Measurements from ENCODE around the gene NHP2.
A peak's percentile ranks its signal among the peaks of the same experiment; 100 is the strongest.
"Not testable (repeated sequence)": the region's sequence is repeated elsewhere in the genome, so short reads cannot be mapped to it uniquely, and the experiment has no call there.

Gene NHP2

DNA sequence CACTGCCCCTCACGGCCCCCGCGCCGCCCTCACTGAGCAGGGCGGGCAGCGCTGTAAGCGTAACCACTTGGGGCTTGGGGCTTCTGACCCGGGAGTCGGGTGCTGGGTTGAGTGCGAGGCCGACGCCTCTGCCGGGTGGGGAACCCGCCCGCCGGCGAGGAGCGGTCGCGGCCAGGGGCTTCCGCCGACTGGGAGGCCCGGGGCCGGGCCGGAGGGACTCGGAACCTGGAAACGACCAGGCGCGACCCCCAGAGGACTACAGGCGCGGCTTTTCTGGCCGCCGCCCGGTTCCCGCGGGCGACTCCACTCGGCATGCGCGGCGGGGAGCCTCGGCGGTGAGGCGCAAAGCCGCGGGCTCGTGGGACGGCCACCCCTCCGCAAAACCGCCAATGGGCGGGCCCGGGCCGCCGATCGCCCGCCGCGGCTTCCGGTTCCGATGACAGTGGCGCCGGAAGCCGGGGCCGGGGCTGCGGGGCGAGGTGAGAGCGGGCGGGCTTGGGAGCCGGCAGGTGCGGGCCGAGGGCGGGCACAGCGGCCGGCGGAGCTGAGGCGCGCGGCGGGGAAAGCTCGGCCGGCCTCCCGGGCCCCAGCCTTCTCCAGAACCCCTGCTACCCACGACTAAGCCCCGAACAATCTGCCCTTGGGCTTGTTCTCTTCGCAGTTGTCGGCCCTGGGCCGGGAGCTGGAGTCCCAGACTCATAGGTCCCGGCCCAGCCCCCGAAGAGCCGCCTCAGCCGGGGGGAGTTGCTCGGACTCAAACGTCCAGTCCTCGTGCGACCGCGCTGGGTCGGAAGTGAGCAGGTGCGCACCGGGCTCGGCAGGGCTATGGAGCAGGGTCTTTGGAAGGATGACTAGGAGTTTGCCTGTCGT, 22.9 kb downstream of the NHP2 start, which contains the start of gene RMND5B:
TSS of gene RMND5B (plus strand) at position 439 of the 870 bp plus-strand sequence. CDS start 7,106 bp downstream, outside the sequence.
- DNase-seq (ENCODE audit: low spot score) = peak; percentile 69

DNA sequence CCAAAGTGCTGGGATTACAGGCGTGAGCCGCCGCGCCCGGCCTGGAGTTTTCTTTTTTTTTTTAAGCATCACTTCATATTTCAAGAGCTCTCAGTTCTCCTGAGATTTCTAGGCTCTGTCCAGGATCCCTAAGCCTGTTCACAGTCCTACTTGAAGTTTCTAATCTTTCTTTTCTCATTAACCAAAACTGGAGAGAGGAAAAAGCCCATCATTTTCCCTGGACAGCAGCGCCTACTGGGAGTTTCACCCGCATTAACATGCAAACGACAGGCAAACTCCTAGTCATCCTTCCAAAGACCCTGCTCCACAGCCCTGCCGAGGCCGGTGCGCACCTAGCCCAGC, 23.5 kb downstream of the NHP2 start:
- DNase-seq (ENCODE audit: low spot score) = not testable (repeated sequence)

DNA sequence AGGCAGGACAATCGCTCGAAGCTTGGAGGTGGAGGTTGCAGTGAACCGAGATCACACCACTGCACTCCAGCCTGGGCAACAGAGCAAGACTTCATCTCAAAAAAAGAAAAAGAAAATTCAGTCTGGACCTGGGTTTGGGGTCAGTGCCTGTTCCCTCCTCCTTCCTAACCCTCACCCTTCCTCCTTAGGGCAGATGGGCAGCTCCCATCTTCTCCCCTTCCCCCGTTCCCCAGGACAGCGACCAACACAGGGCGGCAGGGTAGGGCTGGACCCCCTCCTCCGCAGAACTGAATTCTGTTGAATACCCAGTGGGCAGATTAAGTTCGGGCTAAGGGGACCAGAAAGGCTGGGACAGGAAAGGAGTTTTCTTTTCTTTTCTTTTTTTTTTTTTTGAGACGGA, 24.4 kb downstream of the NHP2 start:
- no peak for DNase-seq (ENCODE audit: low spot score)

DNA sequence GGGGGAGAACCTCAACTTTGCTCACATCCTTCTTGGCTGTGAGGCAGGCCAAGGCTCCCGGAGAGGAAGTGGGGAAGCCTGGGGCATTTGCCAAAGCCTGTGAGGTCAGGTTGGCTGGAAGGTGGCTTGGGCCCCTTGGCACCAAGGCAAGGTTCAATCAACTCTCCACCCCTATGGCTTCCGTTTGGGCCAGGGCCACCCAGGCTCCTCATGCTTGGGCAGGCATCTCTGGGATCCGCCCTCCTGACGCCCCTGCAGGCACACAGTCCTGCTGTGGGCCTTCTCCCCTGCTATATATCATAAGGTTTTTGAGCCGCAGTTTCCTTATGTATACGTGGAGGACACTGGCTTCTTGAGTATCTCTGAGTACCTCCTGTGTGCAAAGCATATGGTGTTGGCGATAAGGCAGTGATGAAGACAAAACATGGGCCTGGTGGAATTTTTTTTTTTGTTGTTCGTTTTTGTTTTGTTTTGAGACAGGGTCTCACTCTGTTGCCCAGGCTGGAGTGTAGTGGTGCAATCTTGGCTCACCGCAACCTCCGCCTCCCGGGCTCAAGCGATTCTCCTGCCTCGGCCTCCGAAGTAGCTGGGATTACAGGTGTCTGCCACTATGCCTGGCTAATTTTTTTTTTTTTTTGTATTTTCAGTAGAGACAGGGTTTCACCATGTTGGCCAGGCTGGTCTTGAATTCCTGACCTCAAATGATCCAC, 26.2 kb downstream of the NHP2 start:
- DNase-seq (ENCODE audit: low spot score) = not testable (repeated sequence)

DNA sequence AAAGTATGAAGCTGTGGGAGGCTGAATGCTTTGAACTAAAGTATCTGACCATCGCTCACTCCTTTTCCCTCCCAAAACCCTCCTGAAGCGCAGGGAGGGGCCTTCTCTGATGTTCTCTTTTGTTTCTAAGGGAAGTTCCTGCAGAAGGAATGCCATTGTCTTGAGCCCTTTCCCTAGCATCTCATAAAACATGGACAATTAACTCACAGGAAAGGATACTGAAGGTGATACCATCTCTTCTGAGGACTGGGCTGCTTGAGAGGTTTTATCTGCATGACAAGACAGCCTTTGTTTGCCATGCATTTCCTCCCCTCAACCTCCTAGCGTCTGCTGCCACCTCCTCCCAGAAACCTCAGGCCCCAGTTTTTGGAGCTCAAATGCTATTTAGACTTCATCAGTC, 27.1 kb downstream of the NHP2 start:
- no peak for DNase-seq (ENCODE audit: low spot score)

DNA sequence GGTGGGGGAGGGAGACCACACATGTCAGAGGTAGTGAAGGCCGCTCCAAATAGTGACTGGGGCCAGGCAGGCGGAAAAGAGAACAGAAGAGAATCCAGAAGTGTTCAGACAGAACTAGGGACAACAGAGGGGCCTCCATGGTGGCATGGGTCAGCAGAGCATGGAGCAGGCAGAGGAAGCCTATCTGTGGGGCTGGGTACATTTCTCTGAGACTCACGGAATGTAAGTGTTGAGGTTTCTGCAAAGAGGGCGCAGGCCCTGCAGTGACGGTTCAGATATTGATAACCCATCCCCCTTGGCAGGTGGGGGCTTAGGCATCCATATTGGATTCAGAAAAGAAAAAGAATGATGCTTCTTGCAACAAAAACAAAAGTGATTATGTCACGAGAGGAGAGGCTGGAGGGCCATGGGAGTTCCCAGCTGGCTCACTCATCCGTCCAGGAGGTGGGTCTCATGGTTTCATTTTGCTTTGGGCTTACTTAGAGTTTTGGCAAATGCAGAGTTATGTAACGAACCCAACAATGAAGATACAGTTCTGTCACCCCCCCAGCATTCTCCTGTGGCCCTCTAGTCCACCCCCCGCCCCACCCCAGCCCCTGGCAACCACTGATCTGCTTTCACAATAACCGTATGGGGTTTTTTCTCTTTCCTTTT, 28.3 kb downstream of the NHP2 start:
- DNase-seq (ENCODE audit: low spot score) = no peak

DNA sequence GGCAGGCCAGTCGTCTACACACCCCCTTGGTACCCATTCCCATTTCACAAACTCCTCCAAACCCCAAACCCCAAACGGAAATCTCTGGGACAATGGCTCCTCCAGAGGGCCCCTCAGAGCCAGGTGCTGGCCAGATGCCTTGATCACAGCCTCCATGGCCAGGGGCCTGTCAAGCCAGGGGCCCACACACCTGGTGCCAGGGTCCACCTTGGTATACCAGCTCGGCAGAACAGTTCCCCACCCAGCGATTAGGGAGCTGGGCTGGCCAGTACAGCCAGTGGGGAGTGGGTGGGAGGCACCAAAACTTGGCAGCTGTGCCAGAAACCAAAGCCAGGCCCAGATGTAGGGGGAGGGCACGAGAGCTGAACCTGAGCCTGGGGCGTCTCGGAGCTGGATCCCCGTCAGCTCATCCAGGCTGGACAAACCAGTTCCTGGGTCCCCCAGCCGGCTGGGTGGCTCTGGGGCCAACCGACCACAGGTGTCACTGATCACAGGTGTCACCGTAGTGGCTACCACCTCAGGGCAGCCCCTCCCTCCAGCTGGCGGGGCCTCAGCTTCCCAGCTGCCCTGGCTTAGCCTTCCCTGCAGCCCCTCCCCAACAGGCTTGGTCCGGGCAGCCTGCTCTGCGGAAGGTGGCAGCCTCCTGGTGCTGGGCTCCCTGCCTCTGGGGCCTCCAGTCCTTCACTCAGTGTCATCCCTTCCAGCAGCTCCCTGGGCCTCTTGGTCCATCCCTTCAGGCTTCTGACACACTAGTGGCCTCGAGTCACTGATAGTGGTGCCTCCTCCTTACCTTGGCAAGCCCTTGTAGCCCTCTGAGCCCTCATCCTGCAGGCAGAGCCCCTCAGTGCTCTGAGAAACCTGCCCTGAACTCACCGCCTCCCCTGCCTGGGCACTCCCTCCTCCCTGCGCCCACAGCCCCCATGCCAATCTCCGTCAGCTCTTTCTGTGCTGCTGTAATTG, 29.4 kb downstream of the NHP2 start:
- DNase-seq (ENCODE audit: low spot score) = no peak

DNA sequence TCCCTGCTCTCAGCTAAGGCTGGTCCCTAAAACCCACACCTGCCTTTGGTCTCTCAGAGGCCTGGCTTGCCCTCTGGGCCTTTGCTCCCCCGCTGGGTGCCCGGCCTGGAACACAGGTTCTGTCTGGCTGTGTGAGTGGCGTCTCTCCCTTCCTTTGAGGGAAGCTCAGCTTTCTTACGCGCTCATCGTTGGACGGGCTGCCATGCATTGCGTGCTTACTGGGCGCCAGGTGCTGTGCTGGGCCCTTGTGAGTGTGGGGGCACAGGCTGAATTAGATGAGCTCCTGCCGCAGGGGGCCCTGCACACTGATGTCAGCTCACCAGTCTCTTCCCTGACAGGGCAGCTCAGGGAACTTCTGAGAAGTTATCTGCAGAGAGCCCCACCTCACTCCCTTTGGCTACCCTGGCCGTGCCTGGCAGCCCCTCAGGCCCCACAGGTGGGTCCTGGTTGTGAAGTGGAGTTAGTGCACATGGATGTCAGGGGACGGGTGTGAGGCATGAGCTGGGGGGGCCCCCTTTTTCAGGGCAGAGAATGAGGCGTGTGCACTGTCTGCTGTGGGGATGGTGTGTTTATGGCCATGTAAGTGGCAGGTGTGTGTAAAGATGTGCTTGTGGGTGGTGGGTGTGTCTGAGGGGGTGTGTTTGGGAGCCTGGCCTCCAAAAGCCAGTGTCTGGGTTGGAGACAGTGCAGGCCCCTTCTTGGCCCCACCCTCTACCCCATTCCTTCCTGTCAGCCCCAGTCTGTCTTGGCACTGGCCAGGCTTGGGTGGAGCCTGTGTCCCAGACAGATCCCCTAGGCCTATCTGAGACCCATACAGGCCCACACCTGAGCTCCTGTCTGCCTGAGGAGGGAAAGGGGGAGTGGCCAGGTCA, 30.4 kb downstream of the NHP2 start:
- DNase-seq (ENCODE audit: low spot score) = no peak

DNA sequence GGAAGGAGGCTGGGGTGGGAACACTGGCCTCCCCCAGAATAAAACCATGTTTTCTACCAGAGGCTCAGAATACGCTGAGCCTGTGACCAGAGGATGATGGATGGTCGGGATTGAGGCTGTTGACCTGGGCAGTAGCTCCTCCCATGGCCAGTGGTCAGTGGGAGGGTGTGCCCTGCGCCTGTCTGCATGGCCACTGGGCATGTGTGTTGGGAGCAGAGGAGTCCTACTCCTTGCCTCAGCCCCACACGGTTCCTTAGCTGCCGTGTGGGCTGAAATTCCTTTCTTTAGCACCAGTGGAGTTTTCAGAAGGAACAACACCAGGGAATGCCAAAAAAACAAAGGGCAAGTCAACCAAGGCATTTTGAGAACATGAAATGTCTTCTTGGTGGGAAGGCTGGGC, 31.3 kb downstream of the NHP2 start:
- no peak for DNase-seq (ENCODE audit: low spot score)

DNA sequence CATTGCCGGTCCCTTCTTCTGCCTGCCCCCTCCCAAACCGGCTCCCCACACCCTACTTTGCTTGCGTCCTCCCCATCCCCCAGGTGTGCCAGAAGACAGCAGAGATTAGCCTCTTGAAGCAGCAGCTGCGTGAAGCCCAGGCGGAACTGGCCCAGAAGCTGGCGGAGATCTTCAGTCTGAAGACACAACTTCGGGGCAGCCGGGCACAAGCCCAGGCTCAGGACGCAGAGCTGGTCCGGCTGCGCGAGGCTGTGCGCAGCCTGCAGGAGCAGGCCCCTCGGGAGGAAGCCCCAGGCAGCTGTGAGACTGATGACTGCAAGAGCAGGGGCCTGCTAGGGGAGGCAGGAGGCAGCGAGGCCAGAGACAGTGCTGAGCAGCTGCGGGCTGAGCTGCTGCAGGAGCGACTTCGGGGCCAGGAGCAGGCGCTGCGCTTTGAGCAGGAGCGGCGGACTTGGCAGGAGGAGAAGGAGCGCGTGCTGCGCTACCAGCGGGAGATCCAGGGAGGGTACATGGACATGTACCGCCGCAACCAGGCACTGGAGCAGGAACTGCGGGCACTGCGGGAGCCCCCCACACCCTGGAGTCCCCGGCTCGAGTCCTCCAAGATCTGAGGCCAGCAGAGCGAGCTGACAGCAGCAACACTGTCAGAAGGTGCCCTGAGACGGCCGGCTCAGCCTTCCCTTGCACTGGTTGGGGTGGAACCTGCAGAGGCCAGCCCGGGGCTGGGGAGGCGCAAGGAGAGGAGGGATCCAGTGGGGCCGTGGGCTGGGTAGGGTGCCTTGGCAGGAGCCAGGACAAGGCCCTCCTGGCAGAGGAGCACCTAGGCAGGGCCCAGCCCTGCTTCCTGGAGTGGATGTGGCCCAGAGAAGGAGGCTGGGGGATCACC, 32.1 kb downstream of the NHP2 start:
- DNase-seq (ENCODE audit: low spot score) = no peak

DNA sequence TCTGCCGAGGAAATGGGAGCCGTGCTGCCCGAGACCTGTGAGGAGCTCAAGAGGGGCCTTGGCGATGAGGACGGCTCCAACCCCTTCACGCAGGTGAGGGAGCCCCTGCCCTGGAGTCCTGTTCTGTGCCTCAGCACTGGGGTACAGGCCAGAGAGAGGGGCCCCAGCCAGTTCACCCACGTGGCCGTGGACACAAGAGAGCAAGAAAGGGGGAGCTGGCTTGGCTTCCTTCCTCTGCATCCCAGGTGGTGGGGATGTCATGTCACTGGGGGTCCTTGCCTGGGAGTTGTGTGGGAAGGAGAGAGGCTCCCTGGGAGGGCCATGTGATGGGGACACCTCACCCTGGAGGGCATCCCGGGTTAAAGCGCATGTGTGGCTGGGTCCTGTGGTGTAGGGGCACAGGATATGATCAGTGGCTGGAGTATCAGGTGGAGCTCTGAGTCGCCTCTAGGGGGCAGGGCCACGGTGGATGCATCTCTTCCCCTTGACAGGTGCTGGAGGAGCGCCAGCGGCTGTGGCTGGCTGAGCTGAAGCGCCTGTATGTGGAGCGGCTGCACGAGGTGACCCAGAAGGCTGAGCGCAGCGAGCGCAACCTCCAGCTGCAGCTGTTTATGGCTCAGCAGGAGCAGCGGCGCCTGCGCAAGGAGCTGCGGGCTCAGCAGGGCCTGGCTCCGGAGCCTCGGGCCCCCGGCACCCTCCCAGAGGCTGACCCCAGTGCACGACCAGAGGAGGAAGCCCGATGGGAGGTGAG, 32.9 kb downstream of the NHP2 start:
- no peak for DNase-seq (ENCODE audit: low spot score)

DNA sequence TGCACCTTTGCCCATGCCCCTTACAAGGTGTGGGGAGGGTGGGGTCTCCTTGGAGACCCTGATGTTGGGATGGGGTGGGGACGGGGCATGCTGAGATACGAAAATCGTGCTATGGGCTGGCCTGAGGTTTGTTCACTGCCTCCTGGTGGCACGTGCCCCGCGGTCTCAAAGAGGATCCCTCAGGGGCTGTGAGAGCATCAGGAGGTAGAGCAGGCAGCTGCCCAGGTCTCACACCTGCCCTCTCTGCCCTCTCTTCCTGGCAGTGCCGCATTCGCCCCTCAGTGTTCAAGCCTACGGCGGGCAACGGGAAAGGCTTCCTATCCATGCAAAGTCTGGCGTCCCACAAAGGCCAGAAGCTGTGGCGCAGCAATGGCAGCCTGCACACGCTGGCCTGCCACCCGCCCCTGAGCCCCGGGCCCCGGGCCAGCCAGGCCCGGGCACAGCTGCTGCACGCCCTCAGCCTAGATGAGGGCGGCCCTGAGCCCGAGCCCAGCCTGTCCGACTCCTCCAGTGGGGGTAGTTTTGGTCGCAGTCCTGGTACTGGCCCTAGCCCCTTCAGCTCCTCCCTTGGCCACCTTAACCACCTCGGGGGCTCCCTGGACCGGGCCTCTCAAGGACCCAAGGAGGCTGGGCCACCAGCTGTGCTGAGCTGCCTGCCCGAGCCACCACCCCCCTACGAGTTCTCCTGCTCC, 33.6 kb downstream of the NHP2 start:
- no peak for DNase-seq (ENCODE audit: low spot score)

DNA sequence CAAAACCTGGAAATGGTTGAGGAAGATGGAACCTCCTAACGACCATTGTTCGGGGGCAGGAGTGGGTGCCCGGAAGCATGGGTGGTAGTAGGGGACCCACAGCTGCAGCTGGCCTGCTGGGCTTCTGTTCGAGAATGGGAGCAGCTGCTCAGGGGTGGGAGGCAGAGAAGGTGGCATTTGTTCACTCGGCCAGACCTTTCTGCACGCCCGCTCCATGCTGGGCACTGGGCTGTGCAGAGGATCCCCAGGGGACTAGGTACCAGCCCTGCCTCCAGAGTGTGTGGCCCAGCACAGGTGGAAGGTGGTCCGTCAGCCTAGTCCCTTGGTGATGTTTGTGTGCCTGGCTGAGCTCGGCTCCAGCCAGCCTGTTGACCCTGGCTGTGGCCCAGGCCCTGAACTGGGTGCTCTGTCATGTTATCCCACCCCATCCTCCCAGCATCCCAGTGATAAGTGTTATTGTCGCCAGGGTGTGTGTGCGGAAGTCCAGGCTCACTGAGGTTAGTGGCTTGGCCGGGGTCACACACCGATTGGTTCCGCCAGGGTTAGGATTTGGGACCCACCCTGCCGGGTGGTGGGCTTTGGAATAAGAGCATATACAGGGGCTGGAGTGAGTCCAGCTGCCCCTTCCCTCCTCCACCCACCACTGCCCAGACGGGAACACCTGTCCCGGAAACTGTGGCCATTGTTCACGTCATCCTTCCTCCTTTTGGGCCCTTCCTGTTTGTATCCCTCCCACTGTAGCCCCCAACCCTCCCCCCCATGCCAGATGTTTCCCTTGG, 35.6 kb downstream of the NHP2 start:
- DNase-seq (ENCODE audit: low spot score) = peak; percentile 72

DNA sequence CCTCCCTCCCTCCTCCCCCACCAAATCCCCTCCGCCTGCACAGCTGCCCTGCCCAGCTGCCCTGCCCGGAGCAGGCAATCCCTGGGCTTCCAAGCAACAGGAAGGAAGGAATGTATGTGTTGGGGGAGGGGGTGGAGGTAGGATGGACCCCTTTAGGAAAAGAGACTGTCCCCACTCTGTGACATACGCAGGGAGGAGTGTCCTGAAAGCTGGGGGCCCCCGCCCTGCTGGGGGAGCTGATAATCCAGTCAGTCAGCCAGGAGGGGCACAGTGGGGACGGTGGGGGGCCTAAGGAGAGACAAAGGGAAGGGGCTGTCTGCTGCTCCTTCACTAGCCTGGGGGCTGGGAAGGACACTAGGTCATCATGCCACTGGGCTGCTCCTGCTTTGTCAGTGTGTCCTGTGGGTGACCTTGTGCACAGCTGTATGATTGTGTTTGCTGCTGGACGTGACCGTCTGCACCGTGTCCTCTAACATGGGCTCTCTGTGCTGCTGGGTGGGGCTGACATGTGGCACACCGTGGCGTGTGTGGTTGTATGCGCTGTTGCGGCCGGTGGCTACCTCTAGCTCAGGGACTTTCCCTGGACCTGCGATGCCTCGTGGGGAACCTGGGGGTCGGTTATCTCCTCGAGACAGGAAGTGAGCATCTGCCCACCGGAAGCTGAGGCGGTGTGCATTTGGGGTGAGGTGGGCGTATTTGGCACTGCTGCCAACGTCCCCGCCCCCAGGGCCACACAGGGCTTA, 37.4 kb downstream of the NHP2 start:
- DNase-seq (ENCODE audit: low spot score) = peak; percentile 60

DNA sequence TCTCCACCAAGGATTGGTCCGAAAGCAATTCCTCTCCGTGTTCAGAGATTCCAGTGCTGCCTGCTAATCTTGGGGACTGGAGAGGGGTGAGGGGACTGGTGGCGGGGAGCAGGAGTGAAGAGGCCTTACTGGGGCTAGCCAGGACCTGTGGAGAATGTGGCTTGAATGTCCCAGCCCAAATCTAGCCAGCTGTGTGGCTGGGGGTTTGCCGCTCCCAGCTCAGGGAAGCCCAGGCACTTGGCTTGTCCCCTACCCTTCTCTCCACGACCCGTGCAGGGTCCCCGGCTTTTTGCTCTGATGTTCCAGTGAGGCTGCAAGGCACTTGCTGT, 37.9 kb downstream of the NHP2 start:
- no peak for DNase-seq (ENCODE audit: low spot score)

DNA sequence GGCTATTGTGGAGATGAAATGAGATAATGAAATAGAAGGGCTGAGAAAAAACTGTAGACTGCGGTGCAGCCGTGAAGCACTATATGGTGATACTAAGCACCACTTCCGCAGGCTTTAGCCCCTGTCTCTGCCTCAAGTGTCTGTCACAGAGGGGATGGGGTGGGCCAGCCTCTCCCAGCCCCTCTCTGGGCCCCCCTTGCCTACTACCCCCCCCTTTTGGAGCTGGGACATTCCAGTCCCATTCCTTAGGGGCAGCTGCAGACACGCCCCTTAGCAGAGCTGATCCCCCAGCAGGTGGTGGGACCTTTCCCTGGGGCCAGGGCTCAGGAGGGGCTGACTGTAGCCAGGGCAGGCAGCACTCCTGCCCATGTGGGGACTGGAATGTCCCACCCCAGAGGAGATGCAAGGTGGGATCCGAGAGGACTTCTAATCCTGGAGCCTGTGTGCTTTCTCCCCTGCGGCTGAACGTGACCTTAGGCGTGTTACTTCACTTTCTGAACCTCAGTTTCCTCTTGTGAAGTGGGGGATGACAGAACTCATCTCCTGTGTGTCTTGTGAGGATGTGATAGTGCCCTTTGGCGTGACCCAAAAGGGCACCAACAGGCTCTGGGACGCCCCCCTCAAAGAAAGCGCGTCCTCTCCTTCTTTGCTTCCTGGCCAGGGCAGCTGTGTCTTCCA, 38.4 kb downstream of the NHP2 start:
- no peak for DNase-seq (ENCODE audit: low spot score)
